ENCODE measurements around the gene KCNH1.

Gene KCNH1

GRCh38 chr1:210883821-210884220 is 250.1 kb downstream of the KCNH1 start:
- in situ Hi-C loops (cut with HindIII; ENCODE audit: low sequenced_read_pairs): no loop called here
- DNase-seq (ENCODE audit: low read depth, low spot score): peak; percentile 73
- no peak overlapping the region for H3K4me3 ChIP-seq (ENCODE audit: low read depth, low read length)
- TF ChIP-seq, protein P1, sequence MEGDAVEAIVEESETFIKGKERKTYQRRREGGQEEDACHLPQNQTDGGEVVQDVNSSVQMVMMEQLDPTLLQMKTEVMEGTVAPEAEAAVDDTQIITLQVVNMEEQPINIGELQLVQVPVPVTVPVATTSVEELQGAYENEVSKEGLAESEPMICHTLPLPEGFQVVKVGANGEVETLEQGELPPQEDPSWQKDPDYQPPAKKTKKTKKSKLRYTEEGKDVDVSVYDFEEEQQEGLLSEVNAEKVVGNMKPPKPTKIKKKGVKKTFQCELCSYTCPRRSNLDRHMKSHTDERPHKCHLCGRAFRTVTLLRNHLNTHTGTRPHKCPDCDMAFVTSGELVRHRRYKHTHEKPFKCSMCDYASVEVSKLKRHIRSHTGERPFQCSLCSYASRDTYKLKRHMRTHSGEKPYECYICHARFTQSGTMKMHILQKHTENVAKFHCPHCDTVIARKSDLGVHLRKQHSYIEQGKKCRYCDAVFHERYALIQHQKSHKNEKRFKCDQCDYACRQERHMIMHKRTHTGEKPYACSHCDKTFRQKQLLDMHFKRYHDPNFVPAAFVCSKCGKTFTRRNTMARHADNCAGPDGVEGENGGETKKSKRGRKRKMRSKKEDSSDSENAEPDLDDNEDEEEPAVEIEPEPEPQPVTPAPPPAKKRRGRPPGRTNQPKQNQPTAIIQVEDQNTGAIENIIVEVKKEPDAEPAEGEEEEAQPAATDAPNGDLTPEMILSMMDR (IDR thresholded peaks at IDR 0.05; ENCODE audit: low read depth, low read length): no peak

DNA sequence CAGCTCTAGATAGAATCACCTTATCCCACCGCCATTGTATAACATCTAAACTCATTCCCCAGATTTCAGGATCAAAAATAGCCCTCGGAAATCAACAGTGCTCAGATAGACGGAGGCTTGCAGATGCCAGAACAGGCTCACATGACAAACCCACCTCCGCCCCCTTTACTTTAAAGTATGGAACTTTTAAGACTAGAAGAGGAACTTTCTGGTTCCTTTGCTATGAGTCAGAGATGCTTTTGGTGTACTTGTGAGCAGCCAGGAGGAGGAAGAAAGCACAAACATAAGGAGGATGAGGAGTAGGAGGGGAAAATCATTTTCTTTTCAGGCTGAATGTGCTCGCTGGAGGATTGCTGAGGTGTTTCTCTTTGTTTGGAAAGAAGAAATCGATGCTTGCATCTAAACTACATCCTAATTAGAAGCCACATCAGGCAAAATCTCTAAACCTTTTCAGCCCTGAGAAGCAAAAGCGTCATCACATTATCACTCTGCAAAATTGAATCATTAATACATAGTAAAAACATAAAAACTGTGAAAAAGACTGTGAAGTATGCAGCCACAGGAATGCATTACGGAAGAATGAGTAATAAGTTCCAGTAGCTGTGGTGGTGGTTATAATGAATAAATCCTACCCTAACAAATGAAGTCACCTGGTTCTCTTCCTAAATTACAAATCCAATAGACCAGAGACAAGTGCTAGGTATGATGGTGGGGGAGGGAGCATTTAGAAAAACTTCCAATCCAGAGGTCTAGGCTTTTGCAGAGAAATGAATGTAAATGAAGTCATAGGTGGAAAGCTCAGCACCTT is 251.3 kb downstream of the KCNH1 start:
- peak overlapping the region; percentile 6 for H3K4me3 ChIP-seq (ENCODE audit: low read depth, low read length)
- in situ Hi-C loops (cut with HindIII; ENCODE audit: low sequenced_read_pairs): no loop called here
- peak; percentile 89 for DNase-seq (ENCODE audit: low read depth, low spot score)
- TF ChIP-seq, protein P1 (IDR thresholded peaks at IDR 0.05; ENCODE audit: low read depth, low read length): no peak

DNA sequence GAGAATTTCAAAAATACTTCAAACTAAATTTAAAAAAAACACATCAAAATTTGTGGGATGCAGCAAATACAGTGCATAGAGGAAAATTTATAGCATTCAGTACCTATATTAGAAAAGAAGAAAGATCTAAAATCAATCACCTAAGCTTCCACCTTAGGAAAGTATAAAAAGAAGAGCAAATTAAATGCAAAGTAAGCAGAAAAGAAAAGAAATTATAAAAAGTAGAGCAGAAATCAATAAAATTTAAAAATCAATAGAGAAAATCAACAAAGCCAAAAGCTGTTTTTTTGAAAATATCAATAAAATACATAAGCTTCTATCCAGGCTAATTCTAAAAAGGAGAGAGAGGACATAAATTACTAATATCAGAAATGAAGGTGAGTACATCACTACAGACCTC is 255.4 kb downstream of the KCNH1 start:
- in situ Hi-C loops (cut with HindIII; ENCODE audit: low sequenced_read_pairs): no loop called here

GRCh38 chr1:210876275-210876674 is 257.7 kb downstream of the KCNH1 start:
- H3K4me3 ChIP-seq (ENCODE audit: low read depth, low read length): no peak overlapping the region
- DNase-seq (ENCODE audit: low read depth, low spot score): no peak
- in situ Hi-C loops (cut with HindIII; ENCODE audit: low sequenced_read_pairs): no loop called here
- TF ChIP-seq, protein P1 (IDR thresholded peaks at IDR 0.05; ENCODE audit: low read depth, low read length): no peak

More for the DNA sequence above, 255.4 kb downstream of the KCNH1 start:
- no peak for DNase-seq (ENCODE audit: low read depth, low spot score)
- no peak overlapping the region for H3K4me3 ChIP-seq (ENCODE audit: low read depth, low read length)
- TF ChIP-seq, protein P1 (IDR thresholded peaks at IDR 0.05; ENCODE audit: low read depth, low read length): no peak

GRCh38 chr1:210866532-210866931 is 267.4 kb downstream of the KCNH1 start:
- no peak overlapping the region for H3K4me3 ChIP-seq (ENCODE audit: low read depth, low read length)
- TF ChIP-seq, protein P1 (IDR thresholded peaks at IDR 0.05; ENCODE audit: low read depth, low read length): no peak
- no peak for DNase-seq (ENCODE audit: low read depth, low spot score)
- in situ Hi-C loops (cut with HindIII; ENCODE audit: low sequenced_read_pairs): no loop called here

GRCh38 chr1:210857705-210858104 is 276.2 kb downstream of the KCNH1 start:
- TF ChIP-seq, protein P1 (IDR thresholded peaks at IDR 0.05; ENCODE audit: low read depth, low read length): no peak
- in situ Hi-C loops (cut with HindIII; ENCODE audit: low sequenced_read_pairs): no loop called here
- no peak for DNase-seq (ENCODE audit: low read depth, low spot score)
- no peak overlapping the region for H3K4me3 ChIP-seq (ENCODE audit: low read depth, low read length)
